ENCODE measurements around the gene GAB2.
"Not testable (repeated sequence)": the region's sequence is repeated elsewhere in the genome, so short reads cannot be mapped to it uniquely, and the experiment has no call there.

The GAB2 gene

GRCh38 chr11:78319453-78319955 is 98.1 kb downstream of the GAB2 start:
- no peak for DNase-seq (ENCODE audit: low read depth, low spot score)
- no peak overlapping the region for H3K27ac ChIP-seq

- no peak overlapping the region for H3K27ac ChIP-seq
- no peak for DNase-seq (ENCODE audit: low read depth, low spot score)
Measured at GRCh38 chr11:78318321-78319114, 99.1 kb downstream of the GAB2 start.

GRCh38 chr11:78315724-78316123 is 101.9 kb downstream of the GAB2 start:
- H3K27ac ChIP-seq = no peak overlapping the region
- DNase-seq (ENCODE audit: low read depth, low spot score) = no peak

GRCh38 chr11:78314762-78315161 is 102.9 kb downstream of the GAB2 start:
- H3K27ac ChIP-seq = no peak overlapping the region

GRCh38 chr11:78313898-78314297 is 103.7 kb downstream of the GAB2 start:
- H3K27ac ChIP-seq = peak overlapping the region; percentile 36
- DNase-seq (ENCODE audit: low read depth, low spot score) = no peak

More at GRCh38 chr11:78314762-78315161, 102.9 kb downstream of the GAB2 start:
- no peak for DNase-seq (ENCODE audit: low read depth, low spot score)

- peak; percentile 54 for DNase-seq (ENCODE audit: low read depth, low spot score)
- H3K27ac ChIP-seq = peak overlapping the region; percentile 36
Measured at GRCh38 chr11:78313181-78313795, 104.3 kb downstream of the GAB2 start.

- H3K27ac ChIP-seq = no peak overlapping the region
- no peak for DNase-seq (ENCODE audit: low read depth, low spot score)
Measured at GRCh38 chr11:78312712-78313111, 104.9 kb downstream of the GAB2 start.

GRCh38 chr11:78311702-78312371 is 105.8 kb downstream of the GAB2 start:
- no peak for DNase-seq (ENCODE audit: low read depth, low spot score)
- no peak overlapping the region for H3K27ac ChIP-seq

- DNase-seq (ENCODE audit: low read depth, low spot score) = no peak
- no peak overlapping the region for H3K27ac ChIP-seq
Measured at GRCh38 chr11:78310500-78310909, 107.1 kb downstream of the GAB2 start.

- no peak for DNase-seq (ENCODE audit: low read depth, low spot score)
- H3K27ac ChIP-seq = no peak overlapping the region
Measured at GRCh38 chr11:78304201-78304600, 113.4 kb downstream of the GAB2 start.

GRCh38 chr11:78300108-78300839 is 117.3 kb downstream of the GAB2 start:
- no peak overlapping the region for H3K27ac ChIP-seq
- no peak for DNase-seq (ENCODE audit: low read depth, low spot score)

GRCh38 chr11:78299000-78299710 is 118.5 kb downstream of the GAB2 start:
- no peak for DNase-seq (ENCODE audit: low read depth, low spot score)
- H3K27ac ChIP-seq = no peak overlapping the region

GRCh38 chr11:78298291-78298771 is 119.3 kb downstream of the GAB2 start:
- no peak for DNase-seq (ENCODE audit: low read depth, low spot score)
- no peak overlapping the region for H3K27ac ChIP-seq

- DNase-seq (ENCODE audit: low read depth, low spot score) = no peak
Measured at GRCh38 chr11:78295991-78296930, 121.4 kb downstream of the GAB2 start.

GRCh38 chr11:78295347-78295746 is 122.3 kb downstream of the GAB2 start:
- H3K27ac ChIP-seq = peak overlapping the region; percentile 26
- no peak for DNase-seq (ENCODE audit: low read depth, low spot score)

More at GRCh38 chr11:78295991-78296930, 121.4 kb downstream of the GAB2 start:
- H3K27ac ChIP-seq = peak overlapping the region; percentile 26

- not testable (repeated sequence) for H3K27ac ChIP-seq; DNase-seq (ENCODE audit: low read depth, low spot score)
Measured at GRCh38 chr11:78294100-78294499, 123.5 kb downstream of the GAB2 start.

- H3K27ac ChIP-seq = no peak overlapping the region
- DNase-seq (ENCODE audit: low read depth, low spot score) = no peak
Measured at GRCh38 chr11:78293536-78293935, 124.1 kb downstream of the GAB2 start.

GRCh38 chr11:78292109-78292803 is 125.4 kb downstream of the GAB2 start:
- DNase-seq (ENCODE audit: low read depth, low spot score) = no peak
- no peak overlapping the region for H3K27ac ChIP-seq
